WTC11 (cell line): ENCODE measurements around the gene IL4R. TPM values are rescaled to one million over a fixed set of nuclear protein-coding genes. Genes with fewer than 3 reads are reported as not detected.
A peak's percentile ranks its signal among the peaks of the same experiment; 100 is the strongest.

Experiments
- ATAC-seq: fragments of 200-7000 bp; cut with Tn5 transposase; 2 replicates; pipeline ENCODE4 v1.10.0; 2021; ENCODE audit warnings: mild to moderate bottlenecking, moderate library complexity
- CTCF ChIA-PET: fragments of 300-600 bp; sonication (Branson Sonifier 250); formaldehyde crosslinking; loops from one replicate; lab custom pipeline; 2021; ENCODE audit warnings: antibody characterized with exemption; lab: Charles Lee
- POLR2A ChIA-PET: fragments of 350-600 bp; sonication (Branson Sonifier 250); formaldehyde crosslinking; loops from one replicate; lab custom pipeline; 2021; ENCODE audit warnings: antibody characterized with exemption; lab: Charles Lee
- DNase-seq: peaks from one replicate; pipeline ENCODE4 v3.0.0; 2021; ENCODE audit warnings: low spot score
- H3K27ac Mint-ChIP-seq: 2 replicates; pipeline ENCODE4 v1.8.0; 2021; ENCODE audit warnings: mixed read lengths
- H3K27me3 Mint-ChIP-seq: 2 replicates; pipeline ENCODE4 v1.8.0; 2021; ENCODE audit warnings: low read depth, mild to moderate bottlenecking, moderate library complexity, mixed read lengths
- H3K36me3 Mint-ChIP-seq: 2 replicates; pipeline ENCODE4 v1.8.0; 2021; ENCODE audit warnings: mixed read lengths
- H3K4me1 Mint-ChIP-seq: 2 replicates; pipeline ENCODE4 v1.8.0; 2022; ENCODE audit warnings: mixed read lengths
- H3K4me3 Mint-ChIP-seq: 2 replicates; pipeline ENCODE4 v1.8.0; 2021; ENCODE audit warnings: mild to moderate bottlenecking, moderate library complexity, mixed read lengths
- H3K9me3 Mint-ChIP-seq: 2 replicates; pipeline ENCODE4 v1.8.0; 2021; ENCODE audit warnings: mixed read lengths
- FOXP1 ChIP-seq: sonication (generic); formaldehyde crosslinking; IDR thresholded peaks from 2 replicates; pipeline ENCODE4 v1.8.0; 2022; ENCODE audit warnings: missing genetic modification reagents, mild to moderate bottlenecking, moderate library complexity, borderline replicate concordance
- GRHL2 ChIP-seq: fragments of 250-450 bp; sonication (Bioruptor Pico); IDR thresholded peaks from 2 replicates; pipeline ENCODE4 v1.8.0; 2022; ENCODE audit warnings: mild to moderate bottlenecking, moderate library complexity; ENCODE audit not compliant: insufficient replicate concordance, severe bottlenecking
- GTF2I ChIP-seq: fragments of 250-450 bp; sonication (Bioruptor Pico); conservative IDR thresholded peaks from 2 replicates; pipeline ENCODE4 v1.4.0; 2021; ENCODE audit warnings: mild to moderate bottlenecking
- MYBL2 ChIP-seq: sonication (generic); formaldehyde crosslinking; IDR thresholded peaks from 2 replicates; pipeline ENCODE4 v1.8.1; 2023; ENCODE audit warnings: mild to moderate bottlenecking, moderate library complexity, missing genetic modification reagents
- NFATC4 ChIP-seq: fragments of 250-450 bp; sonication (Bioruptor Pico); IDR thresholded peaks from 2 replicates; pipeline ENCODE4 v1.9.0; 2021; ENCODE audit warnings: mild to moderate bottlenecking
- NR3C1 ChIP-seq: sonication (generic); formaldehyde crosslinking; conservative IDR thresholded peaks from 2 replicates; pipeline ENCODE4 v1.8.1; 2023; ENCODE audit warnings: low read depth, mild to moderate bottlenecking, missing genetic modification reagents
- RELA ChIP-seq: sonication (generic); formaldehyde crosslinking; IDR thresholded peaks from 2 replicates; pipeline ENCODE4 v1.8.1; 2022; ENCODE audit warnings: missing genetic modification reagents, mild to moderate bottlenecking, borderline replicate concordance
- total RNA-seq: library from RNA; stranded (reverse); gene quantifications from 3 replicates; pipeline ENCODE4 v1.2.3, GENCODE V29; 2021
- TF ChIP-seq, protein P1 (sequence below): sonication (generic); formaldehyde crosslinking; IDR thresholded peaks from 2 replicates; pipeline ENCODE4 v1.8.0; 2022; ENCODE audit warnings: mild to moderate bottlenecking, missing genetic modification reagents
- TF ChIP-seq, protein P2 (sequence below): fragments of 250-450 bp; sonication (Bioruptor Pico); conservative IDR thresholded peaks from 2 replicates; pipeline ENCODE4 v1.9.0; 2021; ENCODE audit warnings: mild to moderate bottlenecking
- TF ChIP-seq, protein P3 (sequence below): fragments of 200-600 bp; IDR thresholded peaks from 2 replicates; pipeline ENCODE4 v1.8.0; 2022; ENCODE audit warnings: antibody characterized with exemption
- TF ChIP-seq, protein P4 (sequence below): fragments of 250-450 bp; sonication (Bioruptor Pico); IDR thresholded peaks from 2 replicates; pipeline ENCODE4 v1.9.0; 2021; ENCODE audit warnings: moderate library complexity, mild to moderate bottlenecking, inconsistent platforms, borderline replicate concordance
- TF ChIP-seq, protein P5 (sequence below): sonication (generic); formaldehyde crosslinking; IDR thresholded peaks from 2 replicates; pipeline ENCODE4 v1.8.1; 2022; ENCODE audit warnings: missing genetic modification reagents, borderline replicate concordance
- TF ChIP-seq, protein P6 (sequence below): sonication (generic); formaldehyde crosslinking; IDR thresholded peaks from 2 replicates; pipeline ENCODE4 v1.8.0; 2023; ENCODE audit warnings: mild to moderate bottlenecking, missing genetic modification reagents
- TF ChIP-seq, protein P7 (sequence below): sonication (generic); formaldehyde crosslinking; IDR thresholded peaks from 2 replicates; pipeline ENCODE4 v1.8.1; 2023; ENCODE audit warnings: mild to moderate bottlenecking, missing genetic modification reagents, borderline replicate concordance
- TF ChIP-seq, protein P8 (sequence below): sonication (generic); formaldehyde crosslinking; IDR thresholded peaks from 2 replicates; pipeline ENCODE4 v1.8.1; 2022; ENCODE audit warnings: low read depth, mild to moderate bottlenecking, moderate library complexity, missing genetic modification reagents, borderline replicate concordance

The IL4R gene
- total RNA-seq, 1 experiment from 2014 or later, result 28.7 TPM

DNA sequence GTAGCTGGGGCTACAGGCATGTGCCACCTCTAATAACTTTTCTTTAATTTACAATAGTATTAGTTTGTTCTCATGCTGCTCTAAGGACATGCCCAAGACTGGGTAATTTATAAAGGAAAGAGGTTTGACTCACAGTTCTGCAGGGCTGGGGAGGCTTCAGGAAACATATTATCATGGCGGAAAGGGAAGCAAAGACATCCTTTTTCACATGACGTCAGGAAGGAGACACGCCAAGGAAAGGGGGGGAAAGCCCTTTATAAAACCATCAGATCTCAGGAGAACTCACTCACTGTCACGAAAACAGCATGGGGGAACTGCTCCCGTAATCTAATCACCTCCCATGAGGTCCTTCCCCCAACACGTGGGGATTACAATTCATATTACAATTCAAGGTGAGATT is 18.3 kb downstream of the IL4R start:
- no peaks in the 10 kb centered on the region for H3K27me3 Mint-ChIP-seq
- ATAC-seq (no peak), DNase-seq (no peak)
- TF ChIP-seq, protein P1, sequence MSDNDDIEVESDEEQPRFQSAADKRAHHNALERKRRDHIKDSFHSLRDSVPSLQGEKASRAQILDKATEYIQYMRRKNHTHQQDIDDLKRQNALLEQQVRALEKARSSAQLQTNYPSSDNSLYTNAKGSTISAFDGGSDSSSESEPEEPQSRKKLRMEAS (CRISPR knock-in tag), result no peak
- TF ChIP-seq GRHL2 (CRISPR knock-in tag) (no peak), GTF2I (no peak), RELA (no peak)
- TF ChIP-seq, protein P2, sequence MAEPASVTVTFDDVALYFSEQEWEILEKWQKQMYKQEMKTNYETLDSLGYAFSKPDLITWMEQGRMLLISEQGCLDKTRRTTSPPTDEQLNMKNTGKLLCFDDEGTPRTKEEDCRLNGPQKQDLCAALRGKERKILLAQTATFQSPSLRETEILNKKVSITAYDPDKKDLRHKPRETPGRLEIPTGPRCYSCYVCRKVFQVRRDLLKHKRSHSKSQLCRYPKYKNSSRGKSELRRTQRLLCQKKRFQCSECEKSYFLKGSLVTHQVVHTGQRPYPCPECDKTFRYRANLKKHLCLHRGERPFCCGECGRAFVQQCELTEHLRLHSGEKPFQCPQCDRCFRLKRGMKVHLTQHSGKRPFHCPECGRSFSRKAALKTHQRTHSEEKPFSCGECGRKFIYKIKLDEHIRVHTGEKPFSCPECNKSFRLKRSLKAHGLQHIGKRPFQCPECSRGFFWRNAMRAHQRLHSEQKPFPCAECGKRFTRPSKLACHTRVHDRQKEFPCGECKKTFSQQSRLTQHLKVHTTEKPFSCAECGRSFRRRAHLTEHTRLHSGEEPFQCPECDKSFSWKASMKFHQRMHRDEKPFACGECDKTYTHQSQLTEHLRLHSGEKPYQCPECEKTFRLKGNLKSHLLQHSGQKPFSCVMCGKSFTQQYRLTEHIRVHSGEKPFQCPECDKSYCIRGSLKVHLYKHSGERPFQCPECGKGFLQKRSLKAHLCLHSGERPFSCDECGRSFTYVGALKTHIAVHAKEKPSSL (CRISPR knock-in tag), result no peak
- no peak overlapping the region for H3K4me3 Mint-ChIP-seq
- no peak overlapping the region; the same call in 1 of the 2 replicates for H3K27ac Mint-ChIP-seq
- CTCF ChIA-PET, result no interaction called here
- peaks cover 21% of the 10 kb centered on the region for H3K36me3 Mint-ChIP-seq
- H3K9me3 Mint-ChIP-seq, result peaks cover 7% of the 10 kb centered on the region
- peaks cover 43% of the 10 kb centered on the region for H3K4me1 Mint-ChIP-seq
- POLR2A ChIA-PET, result no interaction called here

DNA sequence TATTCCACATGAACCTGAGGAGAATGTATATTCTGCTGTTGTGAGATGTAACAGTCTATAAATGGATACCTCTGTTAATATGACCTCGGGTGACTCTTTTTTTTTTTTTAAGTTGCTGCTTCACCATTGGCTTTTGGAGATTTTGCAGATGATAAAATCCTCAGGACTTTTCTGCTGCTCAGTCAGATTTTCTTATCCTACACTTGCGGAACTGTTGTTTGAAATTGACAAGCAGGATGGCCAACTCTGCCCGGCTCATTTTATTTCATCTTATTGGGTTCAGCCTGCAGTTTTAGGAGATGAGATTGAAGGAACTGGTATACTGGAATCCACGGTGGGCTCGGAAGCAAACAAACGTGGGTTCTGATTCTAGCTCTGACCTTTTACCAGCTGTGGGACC is 19.3 kb downstream of the IL4R start:
- H3K36me3 Mint-ChIP-seq, result peaks cover 24% of the 10 kb centered on the region
- TF ChIP-seq, protein P3, sequence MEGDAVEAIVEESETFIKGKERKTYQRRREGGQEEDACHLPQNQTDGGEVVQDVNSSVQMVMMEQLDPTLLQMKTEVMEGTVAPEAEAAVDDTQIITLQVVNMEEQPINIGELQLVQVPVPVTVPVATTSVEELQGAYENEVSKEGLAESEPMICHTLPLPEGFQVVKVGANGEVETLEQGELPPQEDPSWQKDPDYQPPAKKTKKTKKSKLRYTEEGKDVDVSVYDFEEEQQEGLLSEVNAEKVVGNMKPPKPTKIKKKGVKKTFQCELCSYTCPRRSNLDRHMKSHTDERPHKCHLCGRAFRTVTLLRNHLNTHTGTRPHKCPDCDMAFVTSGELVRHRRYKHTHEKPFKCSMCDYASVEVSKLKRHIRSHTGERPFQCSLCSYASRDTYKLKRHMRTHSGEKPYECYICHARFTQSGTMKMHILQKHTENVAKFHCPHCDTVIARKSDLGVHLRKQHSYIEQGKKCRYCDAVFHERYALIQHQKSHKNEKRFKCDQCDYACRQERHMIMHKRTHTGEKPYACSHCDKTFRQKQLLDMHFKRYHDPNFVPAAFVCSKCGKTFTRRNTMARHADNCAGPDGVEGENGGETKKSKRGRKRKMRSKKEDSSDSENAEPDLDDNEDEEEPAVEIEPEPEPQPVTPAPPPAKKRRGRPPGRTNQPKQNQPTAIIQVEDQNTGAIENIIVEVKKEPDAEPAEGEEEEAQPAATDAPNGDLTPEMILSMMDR, result no peak
- TF ChIP-seq FOXP1 (CRISPR knock-in tag) (no peak), MYBL2 (CRISPR knock-in tag) (no peak), NFATC4 (CRISPR knock-in tag) (no peak), NR3C1 (CRISPR knock-in tag) (no peak), GTF2I (no peak)
- TF ChIP-seq, protein P4, sequence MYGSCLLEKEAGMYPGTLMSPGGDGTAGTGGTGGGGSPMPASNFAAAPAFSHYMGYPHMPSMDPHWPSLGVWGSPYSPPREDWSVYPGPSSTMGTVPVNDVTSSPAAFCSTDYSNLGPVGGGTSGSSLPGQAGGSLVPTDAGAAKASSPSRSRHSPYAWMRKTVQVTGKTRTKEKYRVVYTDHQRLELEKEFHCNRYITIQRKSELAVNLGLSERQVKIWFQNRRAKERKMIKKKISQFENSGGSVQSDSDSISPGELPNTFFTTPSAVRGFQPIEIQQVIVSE, result no peak
- TF ChIP-seq, protein P5, sequence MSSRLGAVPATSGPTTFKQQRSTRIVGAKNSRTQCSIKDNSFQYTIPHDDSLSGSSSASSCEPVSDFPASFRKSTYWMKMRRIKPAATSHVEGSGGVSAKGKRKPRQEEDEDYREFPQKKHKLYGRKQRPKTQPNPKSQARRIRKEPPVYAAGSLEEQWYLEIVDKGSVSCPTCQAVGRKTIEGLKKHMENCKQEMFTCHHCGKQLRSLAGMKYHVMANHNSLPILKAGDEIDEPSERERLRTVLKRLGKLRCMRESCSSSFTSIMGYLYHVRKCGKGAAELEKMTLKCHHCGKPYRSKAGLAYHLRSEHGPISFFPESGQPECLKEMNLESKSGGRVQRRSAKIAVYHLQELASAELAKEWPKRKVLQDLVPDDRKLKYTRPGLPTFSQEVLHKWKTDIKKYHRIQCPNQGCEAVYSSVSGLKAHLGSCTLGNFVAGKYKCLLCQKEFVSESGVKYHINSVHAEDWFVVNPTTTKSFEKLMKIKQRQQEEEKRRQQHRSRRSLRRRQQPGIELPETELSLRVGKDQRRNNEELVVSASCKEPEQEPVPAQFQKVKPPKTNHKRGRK (CRISPR knock-in tag), result no peak
- TF ChIP-seq, protein P6, sequence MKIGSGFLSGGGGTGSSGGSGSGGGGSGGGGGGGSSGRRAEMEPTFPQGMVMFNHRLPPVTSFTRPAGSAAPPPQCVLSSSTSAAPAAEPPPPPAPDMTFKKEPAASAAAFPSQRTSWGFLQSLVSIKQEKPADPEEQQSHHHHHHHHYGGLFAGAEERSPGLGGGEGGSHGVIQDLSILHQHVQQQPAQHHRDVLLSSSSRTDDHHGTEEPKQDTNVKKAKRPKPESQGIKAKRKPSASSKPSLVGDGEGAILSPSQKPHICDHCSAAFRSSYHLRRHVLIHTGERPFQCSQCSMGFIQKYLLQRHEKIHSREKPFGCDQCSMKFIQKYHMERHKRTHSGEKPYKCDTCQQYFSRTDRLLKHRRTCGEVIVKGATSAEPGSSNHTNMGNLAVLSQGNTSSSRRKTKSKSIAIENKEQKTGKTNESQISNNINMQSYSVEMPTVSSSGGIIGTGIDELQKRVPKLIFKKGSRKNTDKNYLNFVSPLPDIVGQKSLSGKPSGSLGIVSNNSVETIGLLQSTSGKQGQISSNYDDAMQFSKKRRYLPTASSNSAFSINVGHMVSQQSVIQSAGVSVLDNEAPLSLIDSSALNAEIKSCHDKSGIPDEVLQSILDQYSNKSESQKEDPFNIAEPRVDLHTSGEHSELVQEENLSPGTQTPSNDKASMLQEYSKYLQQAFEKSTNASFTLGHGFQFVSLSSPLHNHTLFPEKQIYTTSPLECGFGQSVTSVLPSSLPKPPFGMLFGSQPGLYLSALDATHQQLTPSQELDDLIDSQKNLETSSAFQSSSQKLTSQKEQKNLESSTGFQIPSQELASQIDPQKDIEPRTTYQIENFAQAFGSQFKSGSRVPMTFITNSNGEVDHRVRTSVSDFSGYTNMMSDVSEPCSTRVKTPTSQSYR (CRISPR knock-in tag), result no peak
- TF ChIP-seq, protein P7, sequence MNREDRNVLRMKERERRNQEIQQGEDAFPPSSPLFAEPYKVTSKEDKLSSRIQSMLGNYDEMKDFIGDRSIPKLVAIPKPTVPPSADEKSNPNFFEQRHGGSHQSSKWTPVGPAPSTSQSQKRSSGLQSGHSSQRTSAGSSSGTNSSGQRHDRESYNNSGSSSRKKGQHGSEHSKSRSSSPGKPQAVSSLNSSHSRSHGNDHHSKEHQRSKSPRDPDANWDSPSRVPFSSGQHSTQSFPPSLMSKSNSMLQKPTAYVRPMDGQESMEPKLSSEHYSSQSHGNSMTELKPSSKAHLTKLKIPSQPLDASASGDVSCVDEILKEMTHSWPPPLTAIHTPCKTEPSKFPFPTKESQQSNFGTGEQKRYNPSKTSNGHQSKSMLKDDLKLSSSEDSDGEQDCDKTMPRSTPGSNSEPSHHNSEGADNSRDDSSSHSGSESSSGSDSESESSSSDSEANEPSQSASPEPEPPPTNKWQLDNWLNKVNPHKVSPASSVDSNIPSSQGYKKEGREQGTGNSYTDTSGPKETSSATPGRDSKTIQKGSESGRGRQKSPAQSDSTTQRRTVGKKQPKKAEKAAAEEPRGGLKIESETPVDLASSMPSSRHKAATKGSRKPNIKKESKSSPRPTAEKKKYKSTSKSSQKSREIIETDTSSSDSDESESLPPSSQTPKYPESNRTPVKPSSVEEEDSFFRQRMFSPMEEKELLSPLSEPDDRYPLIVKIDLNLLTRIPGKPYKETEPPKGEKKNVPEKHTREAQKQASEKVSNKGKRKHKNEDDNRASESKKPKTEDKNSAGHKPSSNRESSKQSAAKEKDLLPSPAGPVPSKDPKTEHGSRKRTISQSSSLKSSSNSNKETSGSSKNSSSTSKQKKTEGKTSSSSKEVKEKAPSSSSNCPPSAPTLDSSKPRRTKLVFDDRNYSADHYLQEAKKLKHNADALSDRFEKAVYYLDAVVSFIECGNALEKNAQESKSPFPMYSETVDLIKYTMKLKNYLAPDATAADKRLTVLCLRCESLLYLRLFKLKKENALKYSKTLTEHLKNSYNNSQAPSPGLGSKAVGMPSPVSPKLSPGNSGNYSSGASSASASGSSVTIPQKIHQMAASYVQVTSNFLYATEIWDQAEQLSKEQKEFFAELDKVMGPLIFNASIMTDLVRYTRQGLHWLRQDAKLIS (CRISPR knock-in tag), result no peak
- TF ChIP-seq, protein P8, sequence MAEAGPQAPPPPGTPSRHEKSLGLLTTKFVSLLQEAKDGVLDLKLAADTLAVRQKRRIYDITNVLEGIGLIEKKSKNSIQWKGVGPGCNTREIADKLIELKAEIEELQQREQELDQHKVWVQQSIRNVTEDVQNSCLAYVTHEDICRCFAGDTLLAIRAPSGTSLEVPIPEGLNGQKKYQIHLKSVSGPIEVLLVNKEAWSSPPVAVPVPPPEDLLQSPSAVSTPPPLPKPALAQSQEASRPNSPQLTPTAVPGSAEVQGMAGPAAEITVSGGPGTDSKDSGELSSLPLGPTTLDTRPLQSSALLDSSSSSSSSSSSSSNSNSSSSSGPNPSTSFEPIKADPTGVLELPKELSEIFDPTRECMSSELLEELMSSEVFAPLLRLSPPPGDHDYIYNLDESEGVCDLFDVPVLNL (CRISPR knock-in tag), result no peak
- TF ChIP-seq, all 79 proteins: peak for 0
- peaks cover 36% of the 10 kb centered on the region for H3K4me1 Mint-ChIP-seq
- ChIA-PET CTCF (no interaction called here), POLR2A (no interaction called here)
- no peak overlapping the region for H3K4me3 Mint-ChIP-seq
- DNase-seq, result no peak
- no peak for ATAC-seq
- no peaks in the 10 kb centered on the region for H3K27me3 Mint-ChIP-seq
- peaks cover 7% of the 10 kb centered on the region for H3K9me3 Mint-ChIP-seq
- peak overlapping the region; percentile 85 for H3K27ac Mint-ChIP-seq
